Caco-2 (cell line): ENCODE measurements around the gene SLC66A3. TPM values are rescaled to one million over a fixed set of nuclear protein-coding genes. Genes with fewer than 3 reads are reported as not detected.
A peak's percentile ranks its signal among the peaks of the same experiment; 100 is the strongest.

ENCODE experiments used
- BruUV-seq: library from RNA; stranded (reverse); fragments of 400-500 nt; replicated peaks from 2 replicates; lab custom pipeline; 2021; lab: Mats Ljungman, UMichigan
- CTCF ChIA-PET: fragments of 300-600 bp; sonication (Branson Sonifier 250); formaldehyde crosslinking; loops from one replicate; lab custom pipeline; 2022; ENCODE audit warnings: antibody characterized with exemption; lab: Charles Lee
- POLR2A ChIA-PET: fragments of 300-600 bp; sonication (Branson Sonifier 250); formaldehyde crosslinking; loops from one replicate; lab custom pipeline; 2022; ENCODE audit warnings: antibody characterized with exemption; lab: Charles Lee
- DNase-seq, 2 experiments: peaks; one replicate each; pipeline versions ENCODE4 v3.0.0 to v3.0.0-alpha.2; 2020 to 2022
- H3K27me3 ChIP-seq: replicated peaks from 2 replicates; pipeline ENCODE4 v1.6.0; 2011; ENCODE audit warnings: low read length; ENCODE audit not compliant: control insufficient read depth, insufficient read depth
- H3K36me3 ChIP-seq: 2 replicates; pipeline ENCODE4 v1.5.1; 2011; ENCODE audit warnings: low read length; ENCODE audit not compliant: control insufficient read depth, insufficient read depth
- H3K4me1 ChIP-seq: fragments of 250-450 bp; sonication (Bioruptor Pico); 2 replicates; pipeline ENCODE4 v1.5.1; 2020; ENCODE audit warnings: mild to moderate bottlenecking
- H3K4me3 ChIP-seq: 2 replicates; pipeline ENCODE4 v1.5.1; 2011; ENCODE audit warnings: low read depth, mild to moderate bottlenecking, control low read depth, low read length
- H3K9me3 ChIP-seq: fragments of 250-450 bp; sonication (Bioruptor Pico); 2 replicates; pipeline ENCODE4 v1.5.1; 2020; ENCODE audit warnings: mild to moderate bottlenecking, moderate library complexity
- H3K27ac Mint-ChIP-seq: one replicate; pipeline ENCODE4 v1.8.0; 2022; ENCODE audit warnings: mixed read lengths; ENCODE audit not compliant: unreplicated experiment
- H3K27me3 Mint-ChIP-seq: one replicate; pipeline ENCODE4 v1.8.0; 2022; ENCODE audit warnings: mixed read lengths; ENCODE audit not compliant: insufficient read depth, unreplicated experiment
- H3K36me3 Mint-ChIP-seq: one replicate; pipeline ENCODE4 v1.8.0; 2022; ENCODE audit warnings: mild to moderate bottlenecking, mixed read lengths; ENCODE audit not compliant: insufficient read depth, unreplicated experiment
- H3K4me1 Mint-ChIP-seq: one replicate; pipeline ENCODE4 v1.8.0; 2022; ENCODE audit warnings: low read depth, mixed read lengths; ENCODE audit not compliant: unreplicated experiment
- H3K4me3 Mint-ChIP-seq: one replicate; pipeline ENCODE4 v1.8.0; 2022; ENCODE audit warnings: mild to moderate bottlenecking, moderate library complexity, mixed read lengths; ENCODE audit not compliant: unreplicated experiment
- H3K9me3 Mint-ChIP-seq: one replicate; pipeline ENCODE4 v1.8.0; 2022; ENCODE audit warnings: mixed read lengths; ENCODE audit not compliant: unreplicated experiment
- intact Hi-C: fragments of 100-400 bp; cut with micrococcal nuclease; formaldehyde crosslinking; loops from one replicate; pipeline ENCODE4 v1.10.0; 2022; ENCODE audit not compliant: unreplicated experiment
- total RNA-seq: library from RNA; stranded (reverse); gene quantifications from 2 replicates; pipeline ENCODE4 v1.2.3, GENCODE V29; 2022
- TF ChIP-seq, protein P1 (sequence below), 2 experiments: fragments of 200-600 bp in 1 of 2; IDR thresholded peaks; 1 replicate in 1 of 2; 2 replicates in 1 of 2; pipeline versions ENCODE4 v1.5.1 to v1.8.0; 2011 to 2022; ENCODE audit warnings: antibody characterized with exemption in 1 of 2, control low read depth in 1 of 2, inconsistent platforms in 1 of 2, low read depth in 1 of 2, low read length in 1 of 2, mild to moderate bottlenecking in 1 of 2, moderate library complexity in 1 of 2; ENCODE audit not compliant: insufficient read depth in 1 of 2, severe bottlenecking in 1 of 2, unreplicated experiment in 1 of 2

The SLC66A3 gene
- total RNA-seq, 1 experiment from 2014 or later = 12.1 TPM

DNA sequence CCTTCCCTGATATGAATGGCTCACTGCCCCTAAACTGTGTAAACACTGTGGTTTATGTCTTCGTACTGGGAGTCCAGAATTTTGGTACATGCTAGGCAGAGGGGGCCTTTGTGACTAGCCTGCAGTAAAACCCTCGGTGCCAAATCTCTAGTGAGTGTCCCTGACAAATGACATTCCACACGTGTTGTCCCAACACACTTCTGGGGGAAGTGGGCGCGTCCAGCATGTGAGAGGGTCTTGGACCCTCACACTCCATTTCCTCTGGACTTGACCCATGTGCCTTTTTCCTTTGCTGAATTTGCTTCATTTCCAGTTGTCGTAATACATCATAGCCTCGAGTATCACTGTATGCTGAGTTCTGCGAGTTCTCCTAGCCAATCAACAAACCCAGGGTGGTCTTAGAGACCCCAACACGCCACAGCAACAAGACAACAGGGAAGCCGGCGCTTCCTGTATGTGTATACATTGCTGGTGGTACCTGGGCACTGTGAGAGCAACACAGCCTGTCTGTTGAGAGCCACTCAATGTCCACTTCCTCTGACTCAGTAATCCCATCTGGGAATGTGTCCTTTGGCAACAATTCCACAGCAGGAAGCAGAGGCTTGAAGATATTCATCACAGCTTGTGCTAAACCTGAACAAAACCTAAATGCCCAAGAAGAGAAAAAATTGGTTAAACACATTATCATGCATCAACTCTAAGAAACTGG, 26.9 kb upstream of the SLC66A3 start:
- Mint-ChIP-seq H3K4me1 (no peaks in the 10 kb centered on the region), H3K4me3 (no peak overlapping the region), H3K27ac (no peak overlapping the region), H3K9me3 (no peaks in the 10 kb centered on the region), H3K36me3 (peaks cover 6% of the 10 kb centered on the region), H3K27me3 (no peaks in the 10 kb centered on the region)
- BruUV-seq = no TSS peak
- TF ChIP-seq, protein P1, sequence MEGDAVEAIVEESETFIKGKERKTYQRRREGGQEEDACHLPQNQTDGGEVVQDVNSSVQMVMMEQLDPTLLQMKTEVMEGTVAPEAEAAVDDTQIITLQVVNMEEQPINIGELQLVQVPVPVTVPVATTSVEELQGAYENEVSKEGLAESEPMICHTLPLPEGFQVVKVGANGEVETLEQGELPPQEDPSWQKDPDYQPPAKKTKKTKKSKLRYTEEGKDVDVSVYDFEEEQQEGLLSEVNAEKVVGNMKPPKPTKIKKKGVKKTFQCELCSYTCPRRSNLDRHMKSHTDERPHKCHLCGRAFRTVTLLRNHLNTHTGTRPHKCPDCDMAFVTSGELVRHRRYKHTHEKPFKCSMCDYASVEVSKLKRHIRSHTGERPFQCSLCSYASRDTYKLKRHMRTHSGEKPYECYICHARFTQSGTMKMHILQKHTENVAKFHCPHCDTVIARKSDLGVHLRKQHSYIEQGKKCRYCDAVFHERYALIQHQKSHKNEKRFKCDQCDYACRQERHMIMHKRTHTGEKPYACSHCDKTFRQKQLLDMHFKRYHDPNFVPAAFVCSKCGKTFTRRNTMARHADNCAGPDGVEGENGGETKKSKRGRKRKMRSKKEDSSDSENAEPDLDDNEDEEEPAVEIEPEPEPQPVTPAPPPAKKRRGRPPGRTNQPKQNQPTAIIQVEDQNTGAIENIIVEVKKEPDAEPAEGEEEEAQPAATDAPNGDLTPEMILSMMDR (IDR thresholded peaks at IDR 0.05; ENCODE audit: insufficient read depth in 1 of 2, low read depth in 1 of 2, low read length in 1 of 2, severe bottlenecking in 1 of 2, unreplicated experiment in 1 of 2) = no peak
- H3K27me3 ChIP-seq = no peaks in the 10 kb centered on the region
- H3K4me1 ChIP-seq = peaks cover 4% of the 10 kb centered on the region
- ChIA-PET POLR2A (no interaction called here), CTCF (no interaction called here)
- H3K9me3 ChIP-seq = no peaks in the 10 kb centered on the region
- no peak overlapping the region for H3K4me3 ChIP-seq
- intact Hi-C loops = loop anchor here (10.0 kb wide), 1 partner anchor 424 kb away; no protein-coding TSS in a partner anchor
- DNase-seq = no peak
- H3K36me3 ChIP-seq = no peaks in the 10 kb centered on the region

DNA sequence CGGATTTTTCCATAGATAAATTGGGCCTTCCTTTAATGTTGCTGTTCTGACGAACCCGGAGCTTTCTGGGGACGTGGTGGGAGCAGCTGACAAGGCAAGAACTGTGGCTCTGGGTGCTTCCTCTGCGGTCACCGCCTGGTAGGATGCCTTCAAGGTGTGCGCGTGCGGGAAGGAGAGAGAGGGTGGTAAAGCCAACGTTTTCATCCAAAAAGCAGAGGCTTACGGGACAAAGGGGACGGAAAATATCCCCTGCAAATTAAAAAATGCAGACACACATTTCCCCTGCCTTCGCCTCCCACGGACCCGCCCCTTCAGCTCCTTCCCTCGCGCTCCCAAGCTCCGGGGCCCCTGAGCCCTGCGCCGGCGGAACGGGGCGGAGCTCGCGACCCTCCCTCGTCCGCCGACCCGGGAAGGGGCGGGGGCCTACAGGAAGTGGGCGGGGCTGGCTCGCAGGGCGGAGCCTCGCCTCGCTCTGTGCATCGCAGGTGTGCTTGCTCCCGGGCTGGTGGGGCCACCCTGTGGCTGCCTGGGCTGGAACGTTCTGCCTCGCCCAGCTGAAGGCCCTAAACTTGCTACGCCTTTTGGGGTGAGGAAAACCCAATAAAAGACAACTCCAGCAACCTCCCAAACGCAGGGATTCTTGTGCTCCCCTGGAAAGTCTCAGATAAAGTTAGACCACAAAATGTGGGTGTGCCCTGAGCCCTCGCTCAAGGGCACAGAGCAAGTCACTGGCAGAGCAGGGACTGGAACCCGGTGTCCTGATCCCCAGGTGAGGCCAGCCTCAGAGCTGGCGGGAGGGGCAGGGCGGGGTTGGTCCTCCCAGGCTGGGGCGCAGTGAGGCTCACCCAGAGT, 25.4 kb upstream of the SLC66A3 start:
- TF ChIP-seq, protein P1 (IDR thresholded peaks at IDR 0.05; ENCODE audit: insufficient read depth in 1 of 2, low read depth in 1 of 2, low read length in 1 of 2, severe bottlenecking in 1 of 2, unreplicated experiment in 1 of 2) = peak; percentile 56 to 79
- peak overlapping the region; percentile 68 for H3K4me3 Mint-ChIP-seq
- no TSS peak for BruUV-seq
- no peak overlapping the region for H3K27ac Mint-ChIP-seq
- peaks cover 5% of the 10 kb centered on the region for H3K4me1 ChIP-seq
- H3K27me3 Mint-ChIP-seq = no peaks in the 10 kb centered on the region
- H3K9me3 ChIP-seq = no peaks in the 10 kb centered on the region
- CTCF ChIA-PET = interaction anchor here (0.6 to 1.7 kb wide), 10 partner anchors 14 to 453 kb away, joined by 3 to 26 read pairs (median 4); no protein-coding TSS in a partner anchor
- no peaks in the 10 kb centered on the region for H3K4me1 Mint-ChIP-seq
- POLR2A ChIA-PET = interaction anchor here (1.0 kb wide), 1 partner anchor 318 kb away, joined by 7 read pairs; no protein-coding TSS in a partner anchor
- intact Hi-C loops = loop anchor here (5.0 to 10.0 kb wide), 5 partner anchors 47 to 425 kb away; partner anchors contain the start of gene KCNF1
- peaks cover 6% of the 10 kb centered on the region for H3K36me3 Mint-ChIP-seq
- H3K9me3 Mint-ChIP-seq = no peaks in the 10 kb centered on the region
- no peaks in the 10 kb centered on the region for H3K36me3 ChIP-seq
- H3K4me3 ChIP-seq = peak overlapping the region; percentile 42
- H3K27me3 ChIP-seq = no peaks in the 10 kb centered on the region
- peak; percentile 90 to 95 for DNase-seq
